ENCODE data around the gene FH. TPM values are rescaled to one million over a fixed set of nuclear protein-coding genes. Genes with fewer than 3 reads are reported as not detected.

The FH gene
- total and polyA plus RNA-seq, 7 donors: 39.9 to 125 (median 69.2) TPM

- Histone ChIP-seq H3K4me3 (peak overlapping the region; percentile 80 to 91 (median 84)), H3K9me3 (no peaks in the 10 kb centered on the region), H3K4me1 (peaks cover 0 to 21% (median 13%) of the 10 kb centered on the region in 4 donors), H3K27ac (peak overlapping the region; percentile 91 to 96 (median 95)), H3K27me3 (no peaks in the 10 kb centered on the region), H3K36me3 (peaks cover 0 to 15% (median 2%) of the 10 kb centered on the region in 4 donors)
- DNase-seq: no peak
- intact Hi-C loops (cut with DNase I): loop anchor here (10.0 kb wide), 1 partner anchor 126 kb away; the partner anchor contains the start of genes CHML and OPN3
- TF ChIP-seq EP300 (IDR thresholded peaks at IDR 0.05): no peak
- no peak for TF ChIP-seq CTCF (IDR thresholded peaks at IDR 0.05)
- no peak for TF ChIP-seq POLR2AphosphoS5 (IDR thresholded peaks at IDR 0.05)
- no peak for TF ChIP-seq POLR2A (IDR thresholded peaks at IDR 0.05)
- WGBS, 2 donors: 1 to 5% methylated on average over 28 of the region's 28 CpGs
Measured at GRCh38 chr1:241518476-241519307, 863 bp downstream of the FH start.

DNA sequence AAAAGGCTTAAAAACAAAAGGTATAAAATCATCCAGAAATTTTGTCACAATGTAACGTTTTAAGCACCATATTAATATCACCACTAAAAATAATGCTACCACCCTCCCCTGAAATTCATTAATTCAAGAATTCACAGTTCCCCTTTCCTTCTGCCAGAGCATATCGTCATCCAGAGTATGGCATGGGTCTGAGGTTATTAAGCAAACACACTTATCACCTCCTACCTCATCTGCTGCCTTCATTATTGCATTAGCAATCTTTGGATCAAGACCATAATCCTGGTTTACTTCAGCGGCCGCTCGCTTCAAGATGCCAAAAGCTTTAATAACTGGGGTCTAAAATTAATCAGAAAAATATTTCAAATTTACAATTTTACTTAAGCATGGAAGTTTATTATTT is 6.2 kb downstream of the FH start:
- no peak for DNase-seq
- no peaks in the 10 kb centered on the region for H3K27me3 ChIP-seq
- H3K4me3 ChIP-seq: no peak overlapping the region
- H3K4me1 ChIP-seq: peaks cover 0 to 16% (median 10%) of the 10 kb centered on the region in 4 donors
- peaks cover 0 to 65% (median 19%) of the 10 kb centered on the region in 4 donors for H3K36me3 ChIP-seq
- 92 to 94% methylated on average over 5 of the region's 5 CpGs for WGBS, 2 donors
- intact Hi-C loops (cut with DNase I): loop anchor here (10.0 kb wide), 1 partner anchor 131 kb away; the partner anchor contains the start of genes CHML and OPN3
- no peak overlapping the region for H3K27ac ChIP-seq
- no peak for TF ChIP-seq POLR2AphosphoS5 (IDR thresholded peaks at IDR 0.05)
- TF ChIP-seq CTCF (IDR thresholded peaks at IDR 0.05): no peak
- no peak for TF ChIP-seq POLR2A (IDR thresholded peaks at IDR 0.05)
- TF ChIP-seq EP300 (IDR thresholded peaks at IDR 0.05): no peak
- H3K9me3 ChIP-seq: no peaks in the 10 kb centered on the region

DNA sequence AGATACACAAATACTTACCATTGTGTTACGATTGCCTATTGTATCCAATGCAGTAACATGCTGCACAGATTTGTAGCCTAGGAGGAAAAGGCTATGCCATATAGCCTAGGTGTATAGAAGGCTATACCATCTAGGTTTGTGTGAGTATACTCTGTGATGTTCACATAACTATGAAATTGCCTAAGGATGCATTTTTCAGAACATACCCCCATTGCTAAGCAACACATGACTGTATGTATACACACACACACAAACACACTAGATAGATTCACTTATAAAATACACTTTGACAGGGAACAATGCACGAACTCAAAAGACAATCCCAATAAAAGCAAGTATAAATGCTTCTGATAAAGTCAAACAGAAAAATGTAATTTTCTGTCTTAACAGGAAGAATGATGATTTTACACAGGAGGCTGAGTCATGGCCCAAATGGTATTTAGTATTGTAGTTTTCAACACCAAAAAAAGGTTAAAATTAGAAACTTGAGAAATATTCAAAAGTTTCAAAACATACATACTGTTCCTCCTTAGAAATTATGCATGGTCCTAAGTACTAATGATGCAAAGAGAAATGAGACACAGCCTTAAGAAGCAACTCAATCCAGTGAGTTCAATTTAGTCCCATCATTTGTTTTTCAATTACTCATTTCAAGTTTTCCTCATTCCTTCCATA is 12.2 kb downstream of the FH start:
- TF ChIP-seq POLR2A (IDR thresholded peaks at IDR 0.05) (no peak), POLR2AphosphoS5 (IDR thresholded peaks at IDR 0.05) (no peak), EP300 (IDR thresholded peaks at IDR 0.05) (no peak), CTCF (IDR thresholded peaks at IDR 0.05) (no peak)
- no peak overlapping the region for H3K27ac ChIP-seq
- H3K4me3 ChIP-seq: no peak overlapping the region
- peaks cover 14 to 99% (median 47%) of the 10 kb centered on the region in 4 donors for H3K36me3 ChIP-seq
- intact Hi-C loops (cut with DNase I): no loop called here
- no peaks in the 10 kb centered on the region for H3K27me3 ChIP-seq
- H3K9me3 ChIP-seq: no peaks in the 10 kb centered on the region
- 76 to 89% methylated on average over 2 of the region's 2 CpGs for WGBS, 2 donors
- no peaks in the 10 kb centered on the region for H3K4me1 ChIP-seq
- DNase-seq: no peak

- TF ChIP-seq EP300 (IDR thresholded peaks at IDR 0.05) (no peak), POLR2A (IDR thresholded peaks at IDR 0.05) (no peak), CTCF (IDR thresholded peaks at IDR 0.05) (no peak)
- Histone ChIP-seq H3K36me3 (peaks cover 15 to 100% (median 38%) of the 10 kb centered on the region in 4 donors), H3K9me3 (no peaks in the 10 kb centered on the region), H3K4me1 (no peaks in the 10 kb centered on the region), H3K27ac (no peak overlapping the region), H3K27me3 (no peaks in the 10 kb centered on the region), H3K4me3 (no peak overlapping the region)
- intact Hi-C loops (cut with DNase I): no loop called here
- 96 to 97% methylated on average over 6 of the region's 6 CpGs for WGBS, 2 donors
- no peak for DNase-seq
Measured at GRCh38 chr1:241503444-241503843, 16.1 kb downstream of the FH start.

Data from sigmoid colon (tissue), 7 donors.